HG03175 (cell line): ENCODE data around the gene PPP1R9A.
"Not testable (repeated sequence)": the region's sequence is repeated elsewhere in the genome, so short reads cannot be mapped to it uniquely, and the experiment has no call there.

ENCODE experiments used
- ATAC-seq: cut with Tn5 transposase; IDR thresholded peaks from one replicate; pipeline ENCODE4 v1.9.1; 2021; ENCODE audit warnings: mild to moderate bottlenecking, moderate library complexity; ENCODE audit not compliant: unreplicated experiment

PPP1R9A gene

GRCh38 chr7:94972296-94972695 lies 64.9 kb downstream of the PPP1R9A start:
- ATAC-seq, result no peak

- ATAC-seq, result no peak
Observed at GRCh38 chr7:94973844-94974243, 66.5 kb downstream of the PPP1R9A start.

- ATAC-seq, result no peak
Observed at GRCh38 chr7:94974423-94974822, 67.0 kb downstream of the PPP1R9A start.

- no peak for ATAC-seq
Observed at GRCh38 chr7:94975336-94975735, 67.9 kb downstream of the PPP1R9A start.

- no peak for ATAC-seq
Observed at GRCh38 chr7:94980418-94981142, 73.2 kb downstream of the PPP1R9A start.

- no peak for ATAC-seq
Observed at GRCh38 chr7:94995921-94996320, 88.5 kb downstream of the PPP1R9A start.

GRCh38 chr7:94996369-94996768 lies 89.0 kb downstream of the PPP1R9A start:
- ATAC-seq, result no peak

GRCh38 chr7:94997547-94997946 lies 90.2 kb downstream of the PPP1R9A start:
- ATAC-seq, result no peak

- ATAC-seq, result no peak
Observed at GRCh38 chr7:94998266-94999068, 91.1 kb downstream of the PPP1R9A start.

- ATAC-seq, result no peak
Observed at GRCh38 chr7:94999069-94999351, 91.6 kb downstream of the PPP1R9A start.

GRCh38 chr7:94999601-95000000 lies 92.2 kb downstream of the PPP1R9A start:
- not testable (repeated sequence) for ATAC-seq

GRCh38 chr7:95001258-95001657 lies 93.9 kb downstream of the PPP1R9A start:
- ATAC-seq, result no peak

GRCh38 chr7:95001815-95002561 lies 94.6 kb downstream of the PPP1R9A start:
- no peak for ATAC-seq

- no peak for ATAC-seq
Observed at GRCh38 chr7:95002775-95003174, 95.4 kb downstream of the PPP1R9A start.

- ATAC-seq, result no peak
Observed at GRCh38 chr7:95004618-95005247, 97.3 kb downstream of the PPP1R9A start.

- no peak for ATAC-seq
Observed at GRCh38 chr7:95006010-95006409, 98.6 kb downstream of the PPP1R9A start.

- not testable (repeated sequence) for ATAC-seq
Observed at GRCh38 chr7:95008773-95009172, 101.4 kb downstream of the PPP1R9A start.

- ATAC-seq, result no peak
Observed at GRCh38 chr7:95011146-95011928, 103.9 kb downstream of the PPP1R9A start.

- no peak for ATAC-seq
Observed at GRCh38 chr7:95011995-95012394, 104.6 kb downstream of the PPP1R9A start.

GRCh38 chr7:95018021-95018420 lies 110.6 kb downstream of the PPP1R9A start:
- no peak for ATAC-seq

- no peak for ATAC-seq
Observed at GRCh38 chr7:95026018-95026417, 118.6 kb downstream of the PPP1R9A start.
